H1 (cell line): ENCODE results near the gene CNTN6. TPM values are rescaled to one million over a fixed set of nuclear protein-coding genes. Genes with fewer than 3 reads are reported as not detected.

ENCODE experiments used
- ASH2L ChIP-seq: fragments of 200-600, 300-600 bp; sonication (generic); IDR thresholded peaks from one replicate; pipeline ENCODE4 v1.7.1; 2017; ENCODE audit warnings: low read length
- CTCF ChIP-seq, 3 experiments: IDR thresholded peaks; 1 replicate in 2 of 3; 2 replicates in 1 of 3; pipeline versions ENCODE4 v1.5.1 to v1.6.1; 2011; ENCODE audit warnings: low read length in 3 of 3, mild to moderate bottlenecking in 3 of 3, inconsistent platforms in 2 of 3, low read depth in 1 of 3, moderate library complexity in 1 of 3; ENCODE audit not compliant: insufficient read depth in 1 of 3; ENCODE audit errors: control extremely low read depth in 1 of 3
- SAP30 ChIP-seq: fragments of 300-600 bp; sonication (generic); IDR thresholded peaks from 2 replicates; pipeline ENCODE4 v1.7.1; 2012; ENCODE audit warnings: low read length, moderate library complexity, mild to moderate bottlenecking, inconsistent platforms; ENCODE audit not compliant: insufficient read depth, insufficient replicate concordance
- TAF7 ChIP-seq: optimal IDR thresholded peaks from 2 replicates; pipeline ENCODE3; 2011; ENCODE audit warnings: low read depth, mild to moderate bottlenecking, inconsistent platforms, low read length, moderate library complexity, borderline replicate concordance
- polyA plus RNA-seq, 7 experiments: library from polyadenylated mRNA; depleted of rRNA in 3 of 7; stranded (reverse) in 5 of 7; unstranded in 2 of 7; fragments of >200 nt in 5 of 7; fragments of 200-250 nt in 2 of 7; gene quantifications; 1 replicate in 5 of 7; 2 replicates in 1 of 7; 4 replicates in 1 of 7; pipeline versions ENCODE4 v1.2.1 to v1.2.3, GENCODE V29; 2011 to 2013; ENCODE audit warnings: missing spikeins in 2 of 7, mixed read lengths in 2 of 7
- total RNA-seq: library from RNA; stranded (reverse); fragmentation: NEBNext Ultra II Directional; extraction: Animal tissue kit (Norgen Biotek cat#: 25700); gene quantifications from 2 replicates; pipeline ENCODE4 v1.2.1, GENCODE V29; 2021

The CNTN6 gene
- total and polyA plus RNA-seq, 2 of the 8 experiments (the other 6 are each of a cell fraction or from before 2014, with no cell fraction given): not detected

- TF ChIP-seq TAF7 (no peak), ASH2L (no peak), SAP30 (no peak), CTCF (IDR thresholded peaks at IDR 0.05; ENCODE audit: control extremely low read depth in 1 of 3, insufficient read depth in 1 of 3, low read depth in 1 of 3, low read length in 3 of 3) (no peak)
- TF ChIP-seq, all 59 proteins: peak for 0
Observed at GRCh38 chr3:1228289-1228688, 135.5 kb downstream of the CNTN6 start (continued).
